ENCODE data around the gene PFDN1.
A peak's percentile ranks its signal among the peaks of the same experiment; 100 is the strongest.

PFDN1 gene

GRCh38 chr5:140331638-140332037 lies 28.7 kb upstream of the PFDN1 start:
- Histone ChIP-seq H3K4me3 (ENCODE audit: low read depth, low read length) (no peak overlapping the region), H3K27ac (no peak overlapping the region), H3K27me3 (ENCODE audit: control insufficient read depth, insufficient read depth, low read length) (no peaks in the 10 kb centered on the region), H3K4me2 (ENCODE audit: low read length) (no peak overlapping the region), H3K79me2 (no peaks in the 10 kb centered on the region), H3K4me1 (no peaks in the 10 kb centered on the region), H3K36me3 (ENCODE audit: control insufficient read depth, insufficient read depth, low read length) (no peaks in the 10 kb centered on the region), H3K9ac (no peak overlapping the region), H3K9me3 (ENCODE audit: control insufficient read depth, low read length) (no peaks in the 10 kb centered on the region), H2AFZ (no peak overlapping the region)
- no peak for TF ChIP-seq CTCF (IDR thresholded peaks at IDR 0.05)

GRCh38 chr5:140329739-140330481 lies 27.0 kb upstream of the PFDN1 start:
- no peaks in the 10 kb centered on the region for H3K4me1 ChIP-seq
- H3K27me3 ChIP-seq (ENCODE audit: control insufficient read depth, insufficient read depth, low read length), result no peaks in the 10 kb centered on the region
- H3K9me3 ChIP-seq (ENCODE audit: control insufficient read depth, low read length), result no peaks in the 10 kb centered on the region
- no peak overlapping the region for H3K9ac ChIP-seq
- no peak overlapping the region for H3K4me2 ChIP-seq (ENCODE audit: low read length)
- no peak overlapping the region for H3K27ac ChIP-seq
- H2AFZ ChIP-seq, result peak overlapping the region; percentile 2
- TF ChIP-seq CTCF (IDR thresholded peaks at IDR 0.05), result no peak
- no peaks in the 10 kb centered on the region for H3K79me2 ChIP-seq
- no peaks in the 10 kb centered on the region for H3K36me3 ChIP-seq (ENCODE audit: control insufficient read depth, insufficient read depth, low read length)
- H3K4me3 ChIP-seq (ENCODE audit: low read depth, low read length), result no peak overlapping the region

GRCh38 chr5:140328036-140328764 lies 25.3 kb upstream of the PFDN1 start:
- H3K36me3 ChIP-seq (ENCODE audit: control insufficient read depth, insufficient read depth, low read length), result no peaks in the 10 kb centered on the region
- no peak overlapping the region for H3K4me3 ChIP-seq (ENCODE audit: low read depth, low read length)
- H3K27ac ChIP-seq, result no peak overlapping the region
- H3K9ac ChIP-seq, result no peak overlapping the region
- no peaks in the 10 kb centered on the region for H3K27me3 ChIP-seq (ENCODE audit: control insufficient read depth, insufficient read depth, low read length)
- H3K4me2 ChIP-seq (ENCODE audit: low read length), result no peak overlapping the region
- no peaks in the 10 kb centered on the region for H3K9me3 ChIP-seq (ENCODE audit: control insufficient read depth, low read length)
- no peaks in the 10 kb centered on the region for H3K79me2 ChIP-seq
- no peak for TF ChIP-seq CTCF (IDR thresholded peaks at IDR 0.05)
- H3K4me1 ChIP-seq, result peaks cover 9% of the 10 kb centered on the region
- H2AFZ ChIP-seq, result no peak overlapping the region

- Histone ChIP-seq H3K9ac (no peak overlapping the region), H3K4me1 (peaks cover 15% of the 10 kb centered on the region), H3K27me3 (ENCODE audit: control insufficient read depth, insufficient read depth, low read length) (no peaks in the 10 kb centered on the region), H3K4me3 (ENCODE audit: low read depth, low read length) (no peak overlapping the region), H3K27ac (no peak overlapping the region), H3K9me3 (ENCODE audit: control insufficient read depth, low read length) (no peaks in the 10 kb centered on the region), H3K4me2 (ENCODE audit: low read length) (no peak overlapping the region), H3K79me2 (no peaks in the 10 kb centered on the region), H3K36me3 (ENCODE audit: control insufficient read depth, insufficient read depth, low read length) (no peaks in the 10 kb centered on the region), H2AFZ (no peak overlapping the region)
- TF ChIP-seq CTCF (IDR thresholded peaks at IDR 0.05), result no peak
These were observed 24.7 kb upstream of the PFDN1 start for GRCh38 chr5:140327589-140327988.

Data from parathyroid adenoma (tissue), 2 donors.